GM21423 (cell line): ENCODE measurements around the gene PTPN7.
"Not testable (repeated sequence)": the region's sequence is repeated elsewhere in the genome, so short reads cannot be mapped to it uniquely, and the experiment has no call there.

Source experiments
- ATAC-seq: cut with Tn5 transposase; IDR thresholded peaks from one replicate; pipeline ENCODE4 v1.9.1; 2021; ENCODE audit warnings: mild to moderate bottlenecking, moderate library complexity; ENCODE audit not compliant: unreplicated experiment

The PTPN7 gene

DNA sequence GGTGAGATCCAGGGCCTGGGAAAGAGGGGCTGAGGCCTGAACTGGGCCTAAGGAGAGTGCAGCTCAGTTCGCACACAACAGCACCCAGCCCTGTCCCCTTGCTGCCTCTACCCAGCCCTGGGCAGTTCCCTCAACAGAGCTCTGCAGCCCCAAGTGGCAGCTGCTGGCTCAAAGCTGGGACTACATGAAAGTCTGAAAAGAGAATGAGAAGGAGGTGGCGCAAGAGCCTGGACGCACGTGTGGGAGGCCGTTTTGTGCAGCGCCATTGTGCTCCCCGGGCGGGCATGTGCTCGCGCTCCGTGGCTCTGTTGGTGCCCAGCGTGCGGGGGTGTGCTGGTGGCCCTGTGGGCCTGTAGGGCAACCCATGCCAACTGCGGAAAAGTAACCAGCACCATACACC lies 27.4 kb downstream of the PTPN7 start:
- no peak for ATAC-seq

DNA sequence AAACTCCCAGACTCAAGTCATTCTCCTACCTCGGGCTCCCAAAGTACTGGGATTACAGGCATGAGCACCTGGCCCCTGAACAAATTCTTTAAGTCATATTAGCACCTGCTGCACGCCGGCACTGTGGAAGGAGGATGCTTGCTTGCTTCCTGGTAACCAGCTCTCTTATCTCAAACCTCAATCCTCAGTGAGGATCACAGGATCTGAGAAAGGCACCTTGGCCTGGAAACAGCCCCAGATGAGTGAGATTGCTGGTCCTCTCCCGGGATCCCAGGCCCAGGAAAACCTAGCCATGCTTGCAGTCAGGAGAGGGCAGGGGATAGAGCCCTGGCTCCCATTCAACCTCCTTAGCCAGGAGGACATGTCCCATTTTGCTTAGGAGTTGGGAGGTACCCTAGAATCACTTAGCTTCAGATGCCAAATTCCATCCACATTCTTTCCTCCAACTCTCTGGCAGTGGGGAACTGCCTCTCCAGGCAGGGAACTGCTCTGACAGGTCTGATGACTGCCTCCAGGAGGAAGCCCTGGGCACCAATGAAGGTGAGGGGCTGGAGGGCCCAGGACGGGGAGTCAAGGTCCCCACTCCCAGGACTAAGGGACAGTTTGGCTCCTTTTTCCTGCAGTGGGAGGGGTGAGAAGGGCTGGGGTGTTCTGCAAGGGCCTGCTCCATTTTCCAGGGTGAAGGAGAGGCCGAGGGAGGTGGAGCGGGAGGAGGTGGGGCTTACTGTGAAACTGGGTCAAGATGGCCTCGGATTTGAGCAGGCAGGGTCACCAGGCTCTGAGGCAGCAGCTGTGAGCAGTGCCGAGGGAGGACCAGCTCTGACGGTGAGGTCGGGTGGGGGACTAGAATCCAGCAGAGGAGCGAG lies 28.2 kb downstream of the PTPN7 start:
- no peak for ATAC-seq

DNA sequence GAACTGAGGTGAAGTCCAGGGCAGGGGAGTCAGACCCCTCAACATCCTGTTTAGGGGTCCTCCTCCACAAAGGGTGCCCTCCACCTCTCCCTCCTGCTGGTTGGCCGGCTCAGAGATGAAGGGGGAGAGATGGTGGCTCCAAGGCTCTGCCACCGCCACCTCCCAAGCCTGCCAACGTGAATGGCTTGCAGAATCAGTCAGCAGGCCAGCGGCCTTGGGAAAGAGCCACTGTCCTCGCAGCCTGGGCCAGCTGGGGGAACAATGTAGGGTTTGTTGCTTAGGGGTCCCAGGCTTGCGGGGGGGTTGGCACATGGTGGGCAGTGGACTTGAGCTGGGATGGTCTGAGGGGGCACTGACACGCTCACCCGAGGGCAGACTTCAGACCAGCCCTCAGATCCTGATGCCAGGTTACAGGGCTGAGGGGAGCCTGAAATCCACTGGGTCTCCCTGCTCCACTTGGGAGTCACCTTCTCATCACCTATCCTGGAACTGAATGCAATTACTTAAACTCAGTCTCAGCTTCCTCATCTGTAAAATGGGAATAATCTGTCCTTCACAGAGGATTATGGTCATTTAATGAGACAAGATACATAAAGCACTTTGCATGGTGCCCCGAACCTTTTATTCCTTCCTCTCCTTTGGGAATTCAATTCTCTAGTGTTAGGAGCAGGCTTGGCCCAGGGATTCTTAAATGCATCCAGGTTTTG lies 29.4 kb downstream of the PTPN7 start:
- ATAC-seq, result no peak

DNA sequence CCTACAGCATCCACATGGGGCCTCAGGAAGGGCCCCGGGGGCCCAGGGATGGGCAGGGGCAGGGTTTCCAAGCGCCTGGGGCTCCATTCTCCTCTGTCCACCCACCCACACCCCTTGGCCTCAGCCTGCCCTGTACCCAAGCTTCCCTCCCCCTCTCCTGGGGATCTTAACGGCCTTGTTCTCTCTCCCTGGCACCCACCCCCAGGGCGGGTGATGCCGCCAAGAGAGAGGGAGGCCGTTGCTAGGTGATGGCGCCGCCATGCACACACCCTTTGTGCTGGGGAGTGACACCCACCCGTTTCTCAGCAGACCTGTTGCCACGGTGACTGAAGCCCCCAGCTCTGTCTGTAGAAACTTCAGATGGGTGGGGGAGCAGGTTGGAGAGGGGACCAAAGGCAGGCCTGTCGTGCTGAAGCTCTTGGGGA lies 30.1 kb downstream of the PTPN7 start:
- no peak for ATAC-seq

DNA sequence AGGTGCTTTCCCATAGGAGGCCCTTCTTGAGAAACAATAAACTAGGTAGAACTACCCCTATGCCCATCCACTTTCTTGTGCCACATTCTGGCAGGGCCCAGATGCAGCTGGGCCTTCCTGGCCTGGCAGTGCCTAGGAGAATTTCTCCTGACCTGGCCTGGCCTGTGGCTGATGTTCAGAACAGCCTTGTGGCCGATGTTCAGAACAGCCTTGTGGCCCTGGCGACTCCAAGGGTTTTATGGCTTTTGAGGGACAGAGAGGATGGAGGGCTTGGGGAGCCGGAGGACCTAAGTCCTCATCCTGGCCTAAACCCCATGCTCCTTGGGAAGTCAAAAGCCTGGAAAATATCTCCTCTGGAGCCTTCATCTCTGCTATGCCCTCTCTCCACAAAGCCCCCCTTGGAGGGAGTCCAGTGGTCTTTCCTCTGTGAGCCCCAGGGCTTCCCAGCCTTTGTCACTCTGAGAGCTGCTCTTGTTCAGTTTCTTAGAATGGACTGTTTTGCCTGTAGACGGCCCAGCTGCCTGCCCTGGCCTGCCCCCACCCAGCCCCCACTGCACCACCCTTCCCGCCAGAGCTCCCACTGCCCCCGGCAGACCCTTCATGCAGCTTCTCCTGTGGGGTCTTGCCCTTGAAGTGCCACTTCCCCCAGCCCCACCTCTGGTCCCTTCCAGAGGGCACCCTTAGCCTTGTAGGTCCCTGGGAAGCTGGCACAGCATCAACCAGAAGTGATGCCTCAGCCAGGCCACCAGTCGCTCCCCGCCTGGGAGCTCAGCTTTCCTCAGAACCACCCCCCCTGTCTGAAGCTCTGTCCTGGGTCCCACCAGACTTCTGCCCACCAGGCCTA lies 30.7 kb downstream of the PTPN7 start:
- ATAC-seq, result no peak

DNA sequence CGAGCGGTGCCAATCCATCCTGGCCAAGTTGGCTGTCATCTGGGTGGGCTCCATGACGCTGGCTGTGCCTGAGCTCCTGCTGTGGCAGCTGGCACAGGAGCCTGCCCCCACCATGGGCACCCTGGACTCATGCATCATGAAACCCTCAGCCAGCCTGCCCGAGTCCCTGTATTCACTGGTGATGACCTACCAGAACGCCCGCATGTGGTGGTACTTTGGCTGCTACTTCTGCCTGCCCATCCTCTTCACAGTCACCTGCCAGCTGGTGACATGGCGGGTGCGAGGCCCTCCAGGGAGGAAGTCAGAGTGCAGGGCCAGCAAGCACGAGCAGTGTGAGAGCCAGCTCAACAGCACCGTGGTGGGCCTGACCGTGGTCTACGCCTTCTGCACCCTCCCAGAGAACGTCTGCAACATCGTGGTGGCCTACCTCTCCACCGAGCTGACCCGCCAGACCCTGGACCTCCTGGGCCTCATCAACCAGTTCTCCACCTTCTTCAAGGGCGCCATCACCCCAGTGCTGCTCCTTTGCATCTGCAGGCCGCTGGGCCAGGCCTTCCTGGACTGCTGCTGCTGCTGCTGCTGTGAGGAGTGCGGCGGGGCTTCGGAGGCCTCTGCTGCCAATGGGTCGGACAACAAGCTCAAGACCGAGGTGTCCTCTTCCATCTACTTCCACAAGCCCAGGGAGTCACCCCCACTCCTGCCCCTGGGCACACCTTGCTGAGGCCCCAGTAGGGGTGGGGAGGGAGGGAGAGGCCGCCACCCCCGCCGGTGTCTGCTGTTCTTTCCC lies 32.4 kb downstream of the PTPN7 start:
- no peak for ATAC-seq

DNA sequence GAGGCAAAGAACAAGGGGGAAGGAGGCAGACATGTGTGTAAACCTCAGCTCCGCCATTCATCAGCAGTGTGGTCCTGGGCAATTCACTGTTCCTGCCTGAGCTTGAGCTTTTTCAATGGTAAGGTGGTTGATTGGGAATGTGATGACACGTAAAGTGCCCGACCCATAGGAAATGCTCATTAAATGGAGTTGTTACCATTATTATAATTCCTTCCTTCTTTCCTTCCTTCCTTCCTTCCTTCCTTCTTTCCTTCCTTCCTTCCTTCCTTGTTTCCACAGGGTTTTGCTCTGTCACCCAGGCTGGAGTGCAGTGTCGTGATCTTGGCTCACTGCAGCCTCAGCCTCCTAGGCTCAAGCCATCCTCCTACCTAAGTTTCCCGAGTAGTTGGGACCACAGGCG lies 33.3 kb downstream of the PTPN7 start:
- no peak for ATAC-seq

DNA sequence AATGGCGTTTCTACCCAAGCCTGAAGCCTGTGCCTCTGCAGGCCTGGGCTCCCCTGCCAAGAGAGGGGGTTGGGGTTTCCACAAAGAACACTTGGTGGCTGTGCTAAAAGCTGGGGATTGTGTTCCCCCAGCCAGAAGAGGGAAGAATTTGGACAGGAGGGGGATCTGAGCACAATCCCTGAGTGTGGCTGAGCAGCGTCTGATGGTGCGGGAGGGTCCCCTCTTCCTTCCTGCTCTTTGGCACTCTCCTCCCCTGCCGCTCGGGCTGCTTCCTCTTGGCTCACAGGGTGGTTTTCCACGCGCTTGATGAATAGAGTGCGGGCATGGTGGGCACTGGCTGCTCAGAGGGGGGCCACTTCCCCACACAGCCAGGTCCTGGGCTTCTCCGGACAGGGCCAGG lies 34.0 kb downstream of the PTPN7 start:
- no peak for ATAC-seq

DNA sequence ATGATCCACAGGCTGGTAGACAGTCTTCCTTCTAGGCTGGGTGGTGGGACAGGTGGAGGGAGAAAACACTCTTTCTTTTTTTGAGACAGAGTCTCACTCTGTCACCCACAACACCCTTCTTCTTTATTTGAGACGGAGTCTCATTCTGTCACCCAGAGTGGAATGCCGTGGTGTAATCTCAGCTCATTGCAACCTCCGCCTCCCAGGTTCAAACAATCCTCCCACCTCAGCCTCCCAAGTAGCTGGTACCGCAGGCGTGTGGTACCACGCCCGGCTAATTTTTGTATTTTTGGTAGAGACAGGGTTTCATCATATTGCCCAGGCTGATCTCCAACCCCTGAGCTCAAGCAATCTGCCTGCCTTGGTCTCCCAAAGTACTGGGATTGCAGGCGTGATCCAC lies 34.8 kb downstream of the PTPN7 start:
- no peak for ATAC-seq

DNA sequence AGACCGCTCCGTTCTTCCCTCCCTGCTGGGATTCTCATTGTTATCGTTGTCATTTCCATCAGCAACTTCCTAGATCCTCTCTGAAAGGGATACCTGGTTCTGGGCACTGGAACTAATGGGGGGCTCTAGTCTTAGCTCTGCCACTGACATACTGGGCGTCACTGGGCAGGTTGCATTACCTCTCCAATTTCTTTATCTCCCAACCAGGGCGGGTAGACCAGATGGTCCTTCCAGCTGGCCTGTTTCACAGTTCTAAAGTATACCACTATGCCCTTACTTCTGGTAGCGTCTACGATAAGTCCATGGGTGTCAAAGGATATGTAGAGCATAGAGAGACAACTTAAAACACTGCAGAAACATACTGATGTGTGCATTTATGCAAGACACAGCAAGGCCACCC lies 36.3 kb downstream of the PTPN7 start:
- no peak for ATAC-seq

DNA sequence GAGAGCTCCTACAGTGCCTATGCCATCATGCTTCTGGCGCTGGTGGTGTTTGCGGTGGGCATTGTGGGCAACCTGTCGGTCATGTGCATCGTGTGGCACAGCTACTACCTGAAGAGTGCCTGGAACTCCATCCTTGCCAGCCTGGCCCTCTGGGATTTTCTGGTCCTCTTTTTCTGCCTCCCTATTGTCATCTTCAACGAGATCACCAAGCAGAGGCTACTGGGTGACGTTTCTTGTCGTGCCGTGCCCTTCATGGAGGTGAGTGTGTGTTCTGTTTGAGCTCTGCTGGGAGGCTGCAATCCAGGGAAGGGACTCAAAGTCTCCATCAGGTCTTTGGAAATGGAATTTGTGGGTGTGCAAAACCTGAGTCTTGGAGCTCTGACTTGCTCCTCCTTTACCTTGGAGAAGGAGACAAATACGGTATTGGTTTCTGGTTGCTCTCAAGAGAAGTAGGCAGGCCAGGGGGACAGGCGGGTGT lies 37.0 kb downstream of the PTPN7 start:
- ATAC-seq, result no peak

DNA sequence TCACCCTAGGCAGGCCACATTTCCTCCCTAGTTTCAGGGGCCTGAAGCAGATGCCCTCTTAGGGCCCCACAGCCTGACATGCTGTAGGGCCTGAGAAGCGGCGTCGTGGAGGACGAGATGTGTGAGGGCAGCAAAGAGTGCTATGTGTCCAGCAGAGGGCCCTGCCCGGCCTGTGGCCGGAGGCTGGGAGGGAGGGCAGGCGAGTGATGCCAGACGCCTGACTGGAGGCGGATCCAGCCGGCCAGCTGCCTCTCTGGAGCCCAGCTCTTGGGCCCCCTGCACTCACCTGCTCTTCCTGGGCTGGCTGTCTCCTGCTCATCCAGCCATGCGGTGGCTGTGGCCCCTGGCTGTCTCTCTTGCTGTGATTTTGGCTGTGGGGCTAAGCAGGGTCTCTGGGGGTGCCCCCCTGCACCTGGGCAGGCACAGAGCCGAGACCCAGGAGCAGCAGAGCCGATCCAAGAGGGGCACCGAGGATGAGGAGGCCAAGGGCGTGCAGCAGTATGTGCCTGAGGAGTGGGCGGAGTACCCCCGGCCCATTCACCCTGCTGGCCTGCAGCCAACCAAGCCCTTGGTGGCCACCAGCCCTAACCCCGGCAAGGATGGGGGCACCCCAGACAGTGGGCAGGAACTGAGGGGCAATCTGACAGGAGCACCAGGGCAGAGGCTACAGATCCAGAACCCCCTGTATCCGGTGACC lies 37.6 kb downstream of the PTPN7 start, which contains the start of gene GPR37L1:
Gene GPR37L1, plus strand, starts transcription at position 279 of the 697 bp plus-strand sequence. Its CDS starts 47 bp downstream, at position 326.
- no peak for ATAC-seq

DNA sequence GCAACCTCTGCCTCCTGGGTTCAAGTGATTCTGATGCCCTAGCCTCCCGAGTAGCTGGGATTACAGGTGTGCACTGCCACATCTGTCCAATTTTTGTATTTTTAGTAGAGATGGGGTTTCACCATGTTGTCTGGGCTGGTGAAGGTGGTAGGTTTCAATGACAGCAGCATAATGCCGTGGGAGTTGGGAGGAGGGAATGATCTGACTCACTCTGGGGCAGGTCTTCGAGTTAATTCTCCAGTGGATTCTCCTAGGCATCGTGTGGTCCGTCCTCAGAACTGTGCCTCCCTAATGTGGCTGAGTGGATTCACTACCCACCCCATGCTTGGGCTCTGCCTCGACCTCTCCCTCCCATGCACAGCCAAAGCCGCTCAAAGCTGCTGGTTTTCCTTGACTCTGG lies 39.4 kb downstream of the PTPN7 start:
- ATAC-seq, result no peak

DNA sequence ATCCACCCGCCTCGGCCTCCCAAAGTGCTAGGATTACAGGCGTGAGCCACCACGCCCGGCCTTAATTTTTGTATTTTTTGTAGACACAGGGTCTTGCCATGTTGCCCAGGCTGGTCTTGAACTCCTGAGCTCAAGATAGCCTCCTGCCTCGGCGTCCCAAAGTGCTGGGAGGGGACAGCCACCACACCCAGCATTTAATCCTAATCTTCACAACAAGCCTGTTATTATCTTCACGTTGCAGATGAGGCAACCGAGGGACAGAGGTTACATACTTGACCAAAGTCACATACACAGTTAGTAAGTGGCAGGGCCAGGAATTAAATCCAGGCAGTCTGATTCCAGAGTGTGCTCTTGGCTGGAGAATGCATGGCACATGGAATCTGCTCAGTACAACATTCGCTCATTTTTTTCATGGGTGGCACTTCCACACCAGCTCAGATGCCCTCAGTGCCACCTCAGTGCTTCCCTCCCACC lies 42.5 kb downstream of the PTPN7 start:
- ATAC-seq, result no peak

DNA sequence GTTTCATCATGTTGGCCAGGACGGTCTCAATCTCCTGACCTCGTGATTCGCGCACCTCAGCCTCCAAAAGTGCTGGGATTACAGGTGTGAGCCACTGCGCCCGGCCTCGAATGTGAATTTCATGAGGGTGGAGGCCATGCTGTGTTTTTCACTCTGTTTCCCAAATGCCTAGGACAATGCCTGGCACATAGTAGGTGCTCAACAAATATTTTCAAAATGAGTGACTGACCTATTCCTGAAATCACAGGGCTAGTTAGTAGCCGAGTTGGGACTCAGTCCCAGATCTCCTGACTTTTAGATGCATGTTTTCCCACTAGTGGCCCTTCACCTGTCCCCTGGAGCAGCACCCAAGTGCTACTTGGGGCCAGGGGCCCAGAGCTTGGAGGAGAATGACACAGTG lies 44.1 kb downstream of the PTPN7 start:
- no peak for ATAC-seq

DNA sequence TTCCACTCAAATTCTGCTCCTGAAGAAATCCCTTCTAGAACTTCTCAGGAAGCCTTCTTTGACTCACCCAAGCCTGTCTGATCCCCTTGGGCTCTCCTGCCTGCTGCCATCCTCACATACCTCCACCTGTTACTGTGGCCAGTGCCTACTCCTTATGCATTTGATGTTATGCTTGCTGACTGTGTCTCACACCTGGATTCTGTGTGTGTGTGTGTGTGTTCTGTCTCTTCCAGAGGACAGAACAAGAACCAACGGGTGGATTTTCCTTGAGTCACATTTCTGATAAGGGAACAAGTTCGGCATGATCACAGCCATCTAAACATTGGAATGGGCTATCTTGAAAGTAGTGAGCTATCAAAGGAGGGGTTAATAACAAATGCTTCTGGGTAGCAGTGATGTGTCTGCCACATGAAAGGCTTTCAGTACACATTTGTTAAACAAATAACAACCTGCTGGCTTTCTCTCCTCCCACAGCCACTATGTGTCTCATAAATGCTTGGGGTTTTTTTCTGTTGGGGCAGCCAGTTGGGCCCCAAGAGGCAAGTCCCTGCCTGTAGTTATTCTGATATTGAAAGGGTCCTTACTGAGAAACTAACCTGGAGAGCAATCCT lies 46.6 kb downstream of the PTPN7 start:
- no peak for ATAC-seq

DNA sequence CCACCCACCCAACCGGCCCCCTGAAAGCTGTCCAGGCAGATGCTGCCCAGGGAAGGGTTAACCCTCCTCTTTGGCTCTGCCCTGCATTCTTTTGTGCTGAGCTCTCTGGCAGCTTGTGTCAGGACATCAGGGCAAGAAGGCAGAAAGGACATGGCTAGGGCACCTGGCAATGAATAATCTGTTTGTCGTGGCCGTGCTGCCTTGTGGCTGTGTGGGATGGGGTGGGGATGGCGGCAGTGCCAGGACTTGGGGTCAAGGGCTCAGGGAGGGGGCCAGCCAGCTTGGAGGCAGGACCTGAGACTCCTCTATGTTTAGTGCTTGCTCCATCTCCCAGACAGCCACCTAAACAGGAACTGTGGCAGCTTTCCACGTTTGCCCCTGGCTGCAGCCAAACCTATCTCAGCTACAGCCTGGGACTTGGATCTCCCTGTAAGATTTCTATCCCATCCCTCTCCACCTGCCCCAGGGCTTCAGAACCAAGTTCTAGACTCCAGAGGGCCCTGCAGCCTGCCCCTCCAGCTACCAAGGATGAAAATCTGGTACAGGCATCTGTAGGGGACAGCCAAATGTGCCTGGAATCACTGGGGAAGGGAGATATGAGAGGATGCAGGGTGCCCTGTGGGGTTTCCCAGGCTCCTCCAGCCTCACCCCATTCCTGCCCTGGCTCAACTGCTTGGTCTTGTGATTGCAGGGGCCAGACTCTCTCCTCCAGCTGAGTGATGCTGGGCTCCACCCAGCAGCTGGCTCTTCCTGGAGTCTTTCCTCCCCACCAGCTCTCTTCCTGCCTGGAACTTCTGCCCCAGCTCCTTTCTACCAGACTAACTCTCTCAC lies 47.3 kb downstream of the PTPN7 start:
- no peak for ATAC-seq

DNA sequence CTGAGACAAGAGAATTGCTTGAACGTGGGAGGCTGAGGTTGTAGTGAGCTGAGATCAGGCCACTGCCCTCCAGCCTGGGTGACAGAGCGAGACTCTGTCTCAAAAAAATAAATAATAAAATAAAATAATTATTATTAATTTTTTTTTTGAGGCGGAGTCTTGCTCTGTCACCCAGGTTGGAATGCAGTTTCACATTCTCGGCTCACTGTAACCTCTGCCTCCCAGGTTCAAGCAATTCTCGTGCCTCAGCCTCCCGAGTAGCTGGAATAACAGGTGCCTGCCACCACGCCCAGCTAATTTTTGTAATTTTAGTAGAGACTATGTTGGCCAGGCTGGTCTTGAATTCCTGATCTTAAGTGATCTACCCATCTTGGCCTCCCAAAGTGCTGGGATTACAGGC lies 48.8 kb downstream of the PTPN7 start:
- ATAC-seq, result not testable (repeated sequence)
